ENCODE data around the gene SLC35A2. TPM values are rescaled to one million over a fixed set of nuclear protein-coding genes. Genes with fewer than 3 reads are reported as not detected.

SLC35A2 gene
- total RNA-seq, 2 donors from 2014 or later, result 12.8 to 30.7 TPM

- H3K27me3 ChIP-seq (replicated peaks; ENCODE audit: insufficient read depth), result no peaks in the 10 kb centered on the region
- no peak overlapping the region for H3K4me3 ChIP-seq
- H3K9me3 ChIP-seq, result no peaks in the 10 kb centered on the region
- ATAC-seq (ENCODE audit: insufficient number of reproducible peaks, low FRiP score, low read depth) (no peak), DNase-seq (ENCODE audit: low spot score) (no peak)
- TF ChIP-seq CTCF (IDR thresholded peaks at IDR 0.05), result no peak
- H3K27ac ChIP-seq, result no peak overlapping the region
- H3K4me1 ChIP-seq (ENCODE audit: control insufficient read depth in 1 of 2, low read depth in 2 of 2), result no peaks in the 10 kb centered on the region
- peaks cover 24% of the 10 kb centered on the region for H3K36me3 ChIP-seq
Observed at GRCh38 chrX:48924270-48924669, 12.8 kb upstream of the SLC35A2 start.

- Histone ChIP-seq H3K27me3 (replicated peaks; ENCODE audit: insufficient read depth) (no peaks in the 10 kb centered on the region), H3K9me3 (no peaks in the 10 kb centered on the region), H3K36me3 (peaks cover 24% of the 10 kb centered on the region), H3K27ac (no peak overlapping the region), H3K4me1 (ENCODE audit: control insufficient read depth in 1 of 2, low read depth in 2 of 2) (no peaks in the 10 kb centered on the region), H3K4me3 (no peak overlapping the region)
- DNase-seq (ENCODE audit: low spot score) (no peak), ATAC-seq (ENCODE audit: insufficient number of reproducible peaks, low FRiP score, low read depth) (no peak)
- no peak for TF ChIP-seq CTCF (IDR thresholded peaks at IDR 0.05)
Observed at GRCh38 chrX:48923771-48924170, 12.3 kb upstream of the SLC35A2 start.

GRCh38 chrX:48920718-48921104 is 9.3 kb upstream of the SLC35A2 start:
- no peaks in the 10 kb centered on the region for H3K9me3 ChIP-seq
- ATAC-seq (ENCODE audit: insufficient number of reproducible peaks, low FRiP score, low read depth) (no peak), DNase-seq (ENCODE audit: low spot score) (no peak)
- no peak overlapping the region for H3K4me3 ChIP-seq
- H3K27ac ChIP-seq, result no peak overlapping the region
- H3K4me1 ChIP-seq (ENCODE audit: control insufficient read depth in 1 of 2, low read depth in 2 of 2), result peaks cover 0 to 5% of the 10 kb centered on the region in 2 donors
- H3K36me3 ChIP-seq, result peaks cover 21% of the 10 kb centered on the region
- no peaks in the 10 kb centered on the region for H3K27me3 ChIP-seq (replicated peaks; ENCODE audit: insufficient read depth)
- no peak for TF ChIP-seq CTCF (IDR thresholded peaks at IDR 0.05)

- peak overlapping the region in 1 of 2 donors; percentile 91 for H3K27ac ChIP-seq
- peaks cover 17% of the 10 kb centered on the region for H3K36me3 ChIP-seq
- H3K9me3 ChIP-seq, result no peaks in the 10 kb centered on the region
- H3K27me3 ChIP-seq (replicated peaks; ENCODE audit: insufficient read depth), result no peaks in the 10 kb centered on the region
- no peak for TF ChIP-seq CTCF (IDR thresholded peaks at IDR 0.05)
- no peak for ATAC-seq (ENCODE audit: insufficient number of reproducible peaks, low FRiP score, low read depth)
- peaks cover 0 to 5% of the 10 kb centered on the region in 2 donors for H3K4me1 ChIP-seq (ENCODE audit: control insufficient read depth in 1 of 2, low read depth in 2 of 2)
- H3K4me3 ChIP-seq, result no peak overlapping the region
- DNase-seq (ENCODE audit: low spot score), result no peak
Observed at GRCh38 chrX:48919947-48920717, 8.7 kb upstream of the SLC35A2 start.

- Histone ChIP-seq H3K4me3 (peak overlapping the region; percentile 82), H3K4me1 (ENCODE audit: control insufficient read depth in 1 of 2, low read depth in 2 of 2) (peaks cover 0 to 5% of the 10 kb centered on the region in 2 donors), H3K27me3 (replicated peaks; ENCODE audit: insufficient read depth) (no peaks in the 10 kb centered on the region), H3K27ac (peak overlapping the region; percentile 82 to 91), H3K9me3 (no peaks in the 10 kb centered on the region), H3K36me3 (peaks cover 17% of the 10 kb centered on the region)
- ATAC-seq (ENCODE audit: insufficient number of reproducible peaks, low FRiP score, low read depth), result peak; percentile 8
- no peak for DNase-seq (ENCODE audit: low spot score)
- no peak for TF ChIP-seq CTCF (IDR thresholded peaks at IDR 0.05)
Observed at GRCh38 chrX:48919360-48919841, 8.0 kb upstream of the SLC35A2 start.
